Sigmoid colon (tissue), 4 donors: ENCODE data around the gene FBXW8.

ENCODE experiments used
- EP300 ChIP-seq, 4 donors: sonication (generic); formaldehyde crosslinking; IDR thresholded peaks; one replicate each; pipeline ENCODE4 v1.6.1; 2017; ENCODE audit warnings: antibody characterized with exemption in 4 of 4
- POLR2A ChIP-seq, 2 donors: fragments of 450-650 bp; IDR thresholded peaks; one replicate each; pipeline ENCODE4 v1.6.1; 2016; ENCODE audit warnings: antibody characterized with exemption in 2 of 2, mild to moderate bottlenecking in 2 of 2, moderate library complexity in 2 of 2
- POLR2AphosphoS5 ChIP-seq, 4 donors: sonication (generic); formaldehyde crosslinking; IDR thresholded peaks; one replicate each; pipeline ENCODE4 v1.6.1; 2017; ENCODE audit warnings: antibody characterized with exemption in 4 of 4
- TF ChIP-seq, protein P1 (sequence below), 4 experiments: fragments of 450-650 bp in 3 of 4; fragments of 200-600 bp in 1 of 4; IDR thresholded peaks; one replicate each; pipeline ENCODE4 v1.5.1; 2016 to 2019; ENCODE audit warnings: antibody characterized with exemption in 4 of 4, mild to moderate bottlenecking in 3 of 4, moderate library complexity in 2 of 4

DNA sequence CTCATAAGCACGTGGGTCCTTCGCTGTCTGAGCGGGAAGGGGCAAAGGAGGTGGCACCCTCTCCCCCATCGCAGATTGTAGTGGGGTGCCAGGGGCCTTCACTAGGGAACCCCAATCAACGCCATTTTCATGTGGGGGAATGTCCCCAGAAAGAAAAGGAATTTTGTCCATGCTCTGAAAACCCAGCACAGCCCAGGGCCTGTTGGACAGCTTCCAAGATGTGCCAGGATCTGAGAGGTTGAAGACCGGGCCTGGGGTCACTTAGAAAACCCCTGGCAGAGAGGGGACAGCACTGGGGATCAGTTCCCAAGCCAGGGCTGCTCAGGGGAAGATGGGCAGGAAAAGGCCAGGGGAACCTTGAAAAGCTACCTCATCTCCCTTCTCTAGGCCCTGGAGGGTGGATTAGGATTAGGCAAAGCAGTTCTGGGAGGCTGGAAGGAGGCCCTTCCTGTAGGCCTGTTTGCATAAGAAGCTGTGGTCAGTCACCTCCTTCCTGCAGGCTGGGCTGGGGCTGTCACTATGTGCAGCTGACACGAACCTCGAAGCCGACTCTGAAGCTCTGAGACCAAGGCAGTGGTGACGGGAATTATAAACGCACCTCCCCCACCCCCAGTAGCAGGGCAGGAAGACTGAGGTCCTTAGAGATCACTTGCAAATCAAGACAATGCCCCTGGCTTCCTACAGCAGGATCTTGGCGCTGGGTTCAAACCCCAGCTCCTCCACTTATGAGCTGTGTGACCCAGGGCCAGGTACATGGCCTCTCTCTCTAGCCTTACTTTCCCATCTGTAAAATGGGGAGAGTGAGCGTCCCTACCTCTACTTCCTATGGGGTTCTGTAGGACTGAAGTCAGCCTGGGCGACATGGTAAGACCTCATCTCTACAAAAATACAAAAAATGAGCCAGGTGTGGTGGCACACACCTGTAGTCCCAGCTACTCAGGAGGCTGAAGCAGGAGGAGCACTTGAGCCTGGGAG, 159.5 kb downstream of the FBXW8 start:
- TF ChIP-seq, protein P1, sequence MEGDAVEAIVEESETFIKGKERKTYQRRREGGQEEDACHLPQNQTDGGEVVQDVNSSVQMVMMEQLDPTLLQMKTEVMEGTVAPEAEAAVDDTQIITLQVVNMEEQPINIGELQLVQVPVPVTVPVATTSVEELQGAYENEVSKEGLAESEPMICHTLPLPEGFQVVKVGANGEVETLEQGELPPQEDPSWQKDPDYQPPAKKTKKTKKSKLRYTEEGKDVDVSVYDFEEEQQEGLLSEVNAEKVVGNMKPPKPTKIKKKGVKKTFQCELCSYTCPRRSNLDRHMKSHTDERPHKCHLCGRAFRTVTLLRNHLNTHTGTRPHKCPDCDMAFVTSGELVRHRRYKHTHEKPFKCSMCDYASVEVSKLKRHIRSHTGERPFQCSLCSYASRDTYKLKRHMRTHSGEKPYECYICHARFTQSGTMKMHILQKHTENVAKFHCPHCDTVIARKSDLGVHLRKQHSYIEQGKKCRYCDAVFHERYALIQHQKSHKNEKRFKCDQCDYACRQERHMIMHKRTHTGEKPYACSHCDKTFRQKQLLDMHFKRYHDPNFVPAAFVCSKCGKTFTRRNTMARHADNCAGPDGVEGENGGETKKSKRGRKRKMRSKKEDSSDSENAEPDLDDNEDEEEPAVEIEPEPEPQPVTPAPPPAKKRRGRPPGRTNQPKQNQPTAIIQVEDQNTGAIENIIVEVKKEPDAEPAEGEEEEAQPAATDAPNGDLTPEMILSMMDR (IDR thresholded peaks at IDR 0.05): no peak
- no peak for TF ChIP-seq POLR2A (IDR thresholded peaks at IDR 0.05)
- no peak for TF ChIP-seq EP300 (IDR thresholded peaks at IDR 0.05)
- TF ChIP-seq POLR2AphosphoS5 (IDR thresholded peaks at IDR 0.05): no peak
